ENCODE results near the gene SMARCD1.

GRCh38 chr12:50053583-50053982 is 31.6 kb upstream of the SMARCD1 start:
- TF ChIP-seq CTCF (IDR thresholded peaks at IDR 0.05) (no peak), POLR2A (IDR thresholded peaks at IDR 0.05) (no peak)
